Right forelimb (tissue), 1 donor: ENCODE measurements around the gene NANP.
"Not testable (repeated sequence)": the region's sequence is repeated elsewhere in the genome, so short reads cannot be mapped to it uniquely, and the experiment has no call there.

Experiments
- DNase-seq: peaks from one replicate; pipeline ENCODE4 v3.0.0-alpha.2; 2018

NANP gene

DNA sequence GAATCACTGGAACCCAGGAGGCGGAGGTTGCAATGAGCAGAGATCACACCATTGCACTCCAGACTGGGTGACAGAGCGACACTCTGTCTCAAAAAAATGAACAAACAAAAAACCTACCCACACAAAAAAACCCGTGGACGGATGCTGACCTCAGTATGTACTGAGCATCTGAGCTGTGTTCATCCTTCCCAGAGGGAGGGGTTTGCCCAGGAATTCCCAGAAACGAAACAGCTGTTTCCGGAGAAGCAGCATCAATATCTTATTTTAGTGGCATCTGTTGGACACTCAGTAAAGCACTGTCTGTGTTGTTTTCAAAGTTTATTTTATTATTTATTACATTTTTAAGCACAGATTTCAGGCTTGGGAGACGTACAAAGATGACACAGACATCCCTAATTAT lies 18.7 kb downstream of the NANP start:
- no peak for DNase-seq

DNA sequence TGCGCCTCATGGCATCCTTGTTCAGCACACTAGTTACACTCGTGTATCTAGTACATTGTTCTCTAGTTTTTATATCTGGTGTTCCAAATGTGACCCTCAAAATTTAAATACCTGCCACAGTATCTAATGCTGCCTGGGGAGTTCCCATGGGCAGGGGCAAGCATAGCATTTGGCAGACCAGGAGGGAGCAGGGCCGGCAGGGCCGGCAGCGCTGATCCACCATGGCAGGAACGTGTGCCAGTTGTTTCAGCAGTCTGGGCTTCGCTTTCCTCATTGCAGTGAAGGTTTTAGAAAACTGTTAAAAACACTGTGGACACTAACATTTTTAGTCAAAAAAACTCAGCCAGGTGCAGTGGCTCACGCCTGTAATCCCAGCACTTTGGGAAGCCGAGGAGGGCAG lies 19.2 kb downstream of the NANP start:
- no peak for DNase-seq

GRCh38 chr20:25602914-25603309 lies 20.9 kb downstream of the NANP start:
- not testable (repeated sequence) for DNase-seq

DNA sequence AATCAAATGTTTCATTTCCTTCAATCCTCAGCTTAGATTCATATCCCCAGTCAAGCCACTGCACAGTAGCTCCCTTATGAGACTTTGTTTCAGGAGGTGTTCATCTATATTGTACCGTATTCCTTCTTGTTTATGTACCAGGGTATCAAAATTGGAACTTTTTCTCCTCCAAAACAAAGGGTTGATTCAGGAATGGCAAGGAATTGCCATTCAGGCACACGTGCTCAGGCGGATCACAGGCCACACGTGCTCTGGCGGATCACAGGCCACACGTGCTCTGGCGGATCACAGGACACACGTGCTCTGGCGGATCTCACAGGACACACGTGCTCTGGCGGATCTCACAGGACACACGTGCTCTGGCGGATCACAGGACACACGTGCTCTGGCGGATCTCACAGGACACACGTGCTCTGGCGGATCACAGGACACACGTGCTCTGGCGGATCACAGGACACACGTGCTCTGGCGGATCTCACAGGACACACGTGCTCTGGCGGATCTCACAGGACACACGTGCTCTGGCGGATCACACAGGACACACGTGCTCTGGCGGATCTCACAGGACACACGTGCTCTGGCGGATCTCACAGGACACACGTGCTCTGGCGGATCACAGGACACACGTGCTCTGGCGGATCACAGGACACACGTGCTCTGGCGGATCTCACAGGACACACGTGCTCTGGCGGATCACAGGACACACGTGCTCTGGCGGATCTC lies 21.5 kb downstream of the NANP start:
- DNase-seq, result not testable (repeated sequence)

- no peak for DNase-seq
These were observed 22.2 kb downstream of the NANP start for GRCh38 chr20:25601659-25602058.

DNA sequence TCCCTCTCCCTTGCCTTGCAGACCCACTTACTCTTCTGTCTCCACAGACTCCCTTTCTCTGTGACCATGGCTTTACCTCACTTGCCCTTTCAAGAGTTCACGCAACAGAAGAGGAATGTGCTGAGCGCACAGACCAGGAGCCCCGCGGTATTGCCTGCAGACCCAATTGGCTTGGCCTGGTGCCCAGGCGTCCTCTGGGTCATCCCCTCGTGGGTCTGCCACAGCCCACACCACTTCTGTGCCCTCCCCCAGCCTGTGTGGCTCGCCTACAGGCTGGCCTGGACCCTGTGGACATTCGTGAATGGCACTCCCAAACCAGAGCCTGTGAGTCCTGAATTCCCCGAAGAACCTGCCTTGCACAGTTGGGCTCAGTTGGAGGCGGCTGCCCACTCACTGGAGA lies 23.2 kb downstream of the NANP start:
- no peak for DNase-seq

DNA sequence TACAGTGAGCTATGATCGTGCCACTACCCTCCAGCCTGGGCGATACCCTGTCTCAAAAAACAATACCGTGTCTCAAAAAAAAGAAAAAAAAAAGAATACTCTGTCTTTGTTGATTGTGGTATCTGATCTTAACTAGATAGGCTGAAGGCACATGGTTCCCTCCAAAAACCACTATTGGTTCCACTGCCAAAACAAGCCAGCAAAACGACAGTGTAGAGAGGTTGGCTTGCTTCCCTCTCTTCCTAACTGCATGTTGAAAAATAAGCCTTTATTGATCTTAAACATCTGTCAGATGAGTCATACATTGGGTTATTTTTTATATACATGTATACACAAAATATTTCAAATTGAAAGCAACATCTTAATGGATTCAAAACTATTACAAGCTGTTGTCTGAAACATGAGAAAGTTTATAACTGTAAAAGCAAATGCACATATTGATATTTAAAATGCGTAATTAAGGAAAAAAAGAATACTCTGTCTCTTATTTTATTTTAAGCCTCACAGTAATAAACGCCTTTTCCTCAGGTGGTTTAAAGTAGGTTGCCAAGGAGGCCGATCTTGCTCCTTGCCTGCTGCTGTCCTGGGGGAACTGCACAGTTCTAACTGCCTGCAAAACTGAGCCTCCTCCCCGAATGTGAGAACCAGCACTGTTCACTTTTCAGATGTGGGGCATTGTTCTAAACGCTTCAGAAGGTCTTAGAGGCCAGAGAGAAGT lies 31.5 kb downstream of the NANP start:
- no peak for DNase-seq

DNA sequence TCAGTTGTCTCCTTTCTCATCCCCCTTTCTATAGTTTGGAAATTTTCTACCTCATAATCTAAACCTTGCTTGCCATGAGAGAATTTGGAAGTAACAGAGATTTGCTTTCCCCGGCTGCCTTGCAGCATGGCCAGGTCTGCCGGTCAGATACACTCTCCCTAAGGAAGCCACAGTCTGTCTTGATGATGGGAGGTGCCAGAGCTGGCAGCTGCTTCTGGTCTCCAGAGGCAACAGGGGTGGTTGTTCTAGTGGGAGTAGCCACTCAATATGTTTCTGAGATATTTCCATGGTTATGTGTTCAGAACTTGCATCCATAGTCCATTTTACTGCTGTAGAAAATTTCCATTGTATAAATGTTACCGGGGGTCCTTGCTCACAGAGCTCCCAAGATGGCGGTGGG lies 33.0 kb downstream of the NANP start:
- DNase-seq, result not testable (repeated sequence)

GRCh38 chr20:25588491-25588890 lies 35.3 kb downstream of the NANP start:
- no peak for DNase-seq

- DNase-seq, result no peak
These were observed 36.3 kb downstream of the NANP start for GRCh38 chr20:25587536-25587935.

DNA sequence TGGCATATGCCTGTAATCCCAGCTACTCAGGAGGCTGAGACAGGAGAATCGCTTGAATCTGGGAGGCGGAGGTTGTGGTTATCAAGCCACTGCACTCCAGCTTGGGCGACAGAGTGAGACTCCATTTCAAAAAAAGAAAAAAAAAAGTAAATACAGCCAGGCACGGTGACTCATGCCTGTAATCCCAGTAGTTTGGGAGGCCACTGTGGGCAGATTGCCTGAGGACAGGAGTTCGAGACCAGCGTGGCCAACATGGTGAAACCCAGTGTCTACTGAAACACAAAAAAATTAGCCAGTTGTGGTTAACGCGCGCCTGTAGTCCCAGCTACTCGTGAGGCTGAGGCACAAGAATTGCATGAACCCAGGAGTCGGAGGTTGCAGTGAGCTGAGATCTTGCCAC lies 36.9 kb downstream of the NANP start:
- DNase-seq, result no peak

- DNase-seq, result peak; percentile 84
These were observed 38.7 kb downstream of the NANP start, which contains the start of gene NINL for GRCh38 chr20:25584905-25585704. Gene NINL, minus strand, starts transcription at chr20:25585531. Its CDS starts 58,944 bp downstream, at chr20:25526587.

GRCh38 chr20:25583607-25584006 lies 40.2 kb downstream of the NANP start:
- DNase-seq, result not testable (repeated sequence)

DNA sequence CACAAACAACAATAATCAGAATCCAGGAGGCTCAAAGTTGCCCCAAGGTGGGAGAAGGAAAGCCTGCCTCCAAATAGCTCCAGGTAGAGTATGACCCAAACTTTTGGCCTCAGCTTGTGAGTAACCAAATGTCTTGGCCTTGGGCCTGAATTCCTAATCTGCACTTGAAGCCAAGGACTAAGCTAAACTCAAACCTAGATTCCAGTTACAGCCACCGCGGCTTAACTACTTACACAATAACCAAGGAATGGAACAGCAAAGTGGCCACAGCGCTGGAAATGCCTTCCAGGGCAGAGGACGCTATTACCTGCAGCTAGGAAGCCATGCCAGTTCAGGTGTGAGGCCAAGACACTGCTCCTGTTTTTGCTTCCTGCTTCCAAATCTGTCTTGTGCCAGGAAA lies 43.1 kb downstream of the NANP start:
- DNase-seq, result no peak

DNA sequence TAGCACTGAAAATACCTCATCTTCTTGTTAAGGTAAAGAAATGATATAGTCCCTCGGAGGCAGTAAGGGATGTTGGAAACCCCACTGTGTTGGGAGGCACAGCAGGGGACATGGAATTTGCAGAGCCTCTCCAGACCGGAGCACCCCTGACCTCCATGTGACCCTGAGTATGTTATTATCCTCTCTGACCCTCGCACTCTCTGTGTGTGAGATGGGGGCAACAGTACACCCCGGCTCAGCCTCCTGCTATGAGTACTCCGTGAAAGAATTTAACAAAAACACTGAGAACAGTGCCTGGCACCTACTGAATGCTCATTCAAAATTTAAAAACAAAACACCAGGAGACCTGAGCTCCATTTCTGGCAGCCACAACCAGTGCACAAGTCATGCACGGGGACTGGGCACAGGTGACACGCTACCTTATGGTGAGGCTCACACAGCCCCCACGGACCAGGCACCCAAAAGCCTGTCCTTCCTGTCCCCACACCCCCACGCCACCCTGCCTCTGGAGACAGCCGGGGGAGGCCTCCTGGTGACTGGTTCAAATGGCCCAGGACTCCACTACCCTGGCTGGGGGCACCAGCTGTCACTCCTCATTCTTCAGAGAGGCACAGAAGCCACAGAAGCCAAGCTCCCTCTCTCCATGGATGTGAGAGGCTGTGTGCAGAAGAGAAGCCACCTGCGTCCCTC lies 44.6 kb downstream of the NANP start:
- no peak for DNase-seq

DNA sequence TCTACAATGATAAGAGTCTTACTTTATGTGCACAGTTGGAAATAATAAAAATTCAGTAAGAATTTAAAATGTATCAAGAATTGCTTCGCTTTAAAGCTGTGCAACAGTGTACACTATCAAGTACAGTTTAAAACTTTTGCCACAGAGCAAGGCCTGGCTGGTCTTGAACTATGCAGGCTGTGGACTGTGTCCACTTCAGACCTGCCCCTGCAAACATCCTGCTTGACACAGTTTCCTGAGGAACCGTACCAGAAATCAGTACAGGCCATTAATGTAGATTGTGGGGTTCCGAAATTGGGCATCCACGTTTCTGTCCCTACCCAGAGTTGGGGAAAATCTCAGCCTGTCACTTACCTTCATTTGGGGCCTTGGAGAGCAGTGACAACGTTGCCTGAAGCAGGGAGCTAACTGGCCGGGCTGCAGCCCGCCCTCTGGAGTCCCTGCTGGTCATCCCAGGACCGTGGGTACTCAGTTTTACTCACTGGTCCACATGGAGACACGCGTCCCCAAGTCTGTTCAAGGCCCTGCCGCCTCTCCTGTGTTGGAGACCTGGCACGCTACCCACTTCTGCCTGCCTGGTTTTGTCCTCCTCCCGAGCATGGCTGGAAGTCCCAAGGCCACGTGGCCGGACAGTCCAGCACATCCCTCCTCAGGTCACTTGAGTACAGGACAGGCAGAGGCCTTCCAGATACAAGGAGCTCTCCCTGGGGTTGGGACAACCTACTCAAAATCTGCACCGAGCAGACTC lies 46.9 kb downstream of the NANP start:
- DNase-seq, result no peak

- DNase-seq, result no peak
These were observed 49.4 kb downstream of the NANP start for GRCh38 chr20:25574411-25574810.

DNA sequence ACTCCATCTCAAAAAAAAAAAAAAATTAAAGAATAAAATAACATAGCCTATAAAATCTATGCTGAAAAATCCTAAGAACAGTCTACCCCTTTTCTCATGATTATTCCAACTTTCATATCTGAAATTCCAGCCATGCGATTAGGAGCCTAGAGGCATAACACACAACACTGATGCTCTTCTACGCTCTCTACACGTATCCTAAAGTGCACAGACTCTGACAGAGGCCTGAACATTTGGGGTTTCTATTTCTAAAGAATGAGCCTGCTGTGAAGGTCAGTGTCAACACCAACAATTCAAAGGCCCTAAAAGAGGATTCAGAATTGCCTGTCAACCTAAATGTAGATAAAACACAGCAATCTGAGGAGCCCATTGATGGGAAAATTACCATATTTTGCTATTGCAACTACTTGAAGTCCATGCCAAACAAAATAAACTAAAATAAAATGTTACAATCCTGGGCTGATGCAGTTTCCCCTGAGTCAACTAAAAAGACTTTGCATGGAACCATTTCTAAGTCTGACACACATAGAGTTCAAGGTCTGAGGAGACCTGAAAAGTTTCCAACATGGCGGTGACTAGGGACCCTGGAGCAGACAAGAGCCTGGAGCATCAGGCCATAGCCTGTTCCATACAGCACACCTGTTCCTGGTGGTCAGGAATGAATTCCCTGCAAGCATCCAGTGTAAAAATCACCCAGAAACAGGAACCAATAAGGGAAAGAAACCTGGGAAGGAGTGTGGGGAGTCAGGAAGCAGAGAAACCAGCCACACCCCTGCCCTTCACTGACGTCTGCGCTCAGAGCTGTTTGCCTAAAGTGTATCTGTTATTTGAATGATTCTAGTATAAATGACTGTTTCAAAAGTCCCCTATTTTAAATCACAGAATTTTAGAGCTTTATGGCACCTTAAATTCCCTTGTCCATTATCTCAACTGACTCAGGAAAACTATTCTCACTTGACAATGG lies 50.2 kb downstream of the NANP start:
- no peak for DNase-seq

- DNase-seq, result no peak
These were observed 52.0 kb downstream of the NANP start for GRCh38 chr20:25571817-25572216.

DNA sequence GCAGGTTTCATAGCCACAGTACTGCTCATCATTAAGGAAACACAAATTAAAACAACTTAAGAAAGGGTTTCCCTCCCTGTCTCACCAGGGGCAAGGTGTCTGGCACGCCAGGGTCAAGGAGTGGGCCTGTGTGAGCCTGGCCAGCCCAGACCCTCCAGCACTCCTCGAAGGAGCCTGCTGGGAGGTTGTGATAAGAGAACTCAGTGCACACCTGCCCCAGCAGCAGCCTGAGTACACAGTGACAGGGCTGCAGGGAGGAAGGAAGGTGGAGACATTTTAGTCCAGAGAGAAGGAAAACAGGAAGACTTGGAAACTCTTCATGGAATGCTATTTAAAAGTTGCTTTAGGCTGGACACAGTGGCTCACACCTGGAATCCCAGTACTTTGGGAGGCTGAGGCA lies 52.6 kb downstream of the NANP start:
- no peak for DNase-seq

DNA sequence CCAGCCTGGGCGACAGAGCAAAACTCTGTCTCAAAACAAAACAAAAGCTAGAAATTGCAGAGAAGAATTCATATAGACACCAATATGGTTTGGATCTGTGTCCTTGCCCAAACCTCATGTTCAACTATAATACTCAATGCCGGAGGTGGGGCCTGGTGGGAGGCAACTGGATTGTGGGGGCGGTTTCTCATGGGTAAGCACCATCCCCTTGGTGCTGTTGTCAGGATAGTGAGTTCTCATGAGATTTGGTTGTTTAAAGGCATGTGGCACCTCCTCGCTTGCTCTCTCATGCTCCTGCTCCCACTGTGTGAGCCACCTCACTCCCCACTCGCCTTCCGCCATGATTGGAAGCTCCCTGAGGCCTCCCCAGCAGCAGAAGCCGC lies 53.7 kb downstream of the NANP start:
- DNase-seq, result no peak
